ENCODE data around the gene INHBB.
"Not testable (repeated sequence)": the region's sequence is repeated elsewhere in the genome, so short reads cannot be mapped to it uniquely, and the experiment has no call there.

DNA sequence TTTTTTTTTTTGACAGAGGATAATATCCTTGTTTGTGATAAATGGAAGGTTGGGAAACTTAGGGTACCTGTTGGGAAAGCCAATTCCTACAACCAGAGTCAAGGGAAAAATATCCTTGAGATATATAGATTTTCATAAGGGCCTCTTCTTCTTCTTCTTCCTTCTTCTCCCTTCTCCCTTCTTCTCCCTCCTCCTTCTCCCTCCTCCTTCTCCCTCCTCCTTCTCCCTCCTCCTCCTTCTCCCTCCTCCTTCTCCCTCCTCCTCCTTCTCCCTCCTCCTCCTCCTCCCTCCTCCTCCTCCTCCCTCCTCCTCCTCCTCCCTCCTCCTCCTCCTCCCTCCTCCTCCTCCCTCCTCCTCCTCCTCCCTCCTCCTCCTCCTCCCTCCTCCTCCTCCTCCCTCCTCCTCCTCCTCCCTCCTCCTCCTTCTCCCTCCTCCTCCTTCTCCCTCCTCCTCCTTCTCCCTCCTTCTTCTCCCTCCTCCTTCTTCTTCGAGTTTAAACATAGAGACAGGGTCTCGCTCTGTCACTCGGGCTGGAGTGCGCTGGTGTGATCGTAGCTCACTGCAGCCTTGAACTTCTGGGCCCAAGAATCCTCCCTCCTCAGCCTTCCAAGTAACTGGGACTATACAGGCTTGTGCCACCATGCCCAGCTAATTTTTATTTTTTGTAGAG lies 24.9 kb upstream of the INHBB start:
- TF ChIP-seq POLR2A (IDR thresholded peaks at IDR 0.05) = not testable (repeated sequence)
- TF ChIP-seq, protein P1, sequence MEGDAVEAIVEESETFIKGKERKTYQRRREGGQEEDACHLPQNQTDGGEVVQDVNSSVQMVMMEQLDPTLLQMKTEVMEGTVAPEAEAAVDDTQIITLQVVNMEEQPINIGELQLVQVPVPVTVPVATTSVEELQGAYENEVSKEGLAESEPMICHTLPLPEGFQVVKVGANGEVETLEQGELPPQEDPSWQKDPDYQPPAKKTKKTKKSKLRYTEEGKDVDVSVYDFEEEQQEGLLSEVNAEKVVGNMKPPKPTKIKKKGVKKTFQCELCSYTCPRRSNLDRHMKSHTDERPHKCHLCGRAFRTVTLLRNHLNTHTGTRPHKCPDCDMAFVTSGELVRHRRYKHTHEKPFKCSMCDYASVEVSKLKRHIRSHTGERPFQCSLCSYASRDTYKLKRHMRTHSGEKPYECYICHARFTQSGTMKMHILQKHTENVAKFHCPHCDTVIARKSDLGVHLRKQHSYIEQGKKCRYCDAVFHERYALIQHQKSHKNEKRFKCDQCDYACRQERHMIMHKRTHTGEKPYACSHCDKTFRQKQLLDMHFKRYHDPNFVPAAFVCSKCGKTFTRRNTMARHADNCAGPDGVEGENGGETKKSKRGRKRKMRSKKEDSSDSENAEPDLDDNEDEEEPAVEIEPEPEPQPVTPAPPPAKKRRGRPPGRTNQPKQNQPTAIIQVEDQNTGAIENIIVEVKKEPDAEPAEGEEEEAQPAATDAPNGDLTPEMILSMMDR (IDR thresholded peaks at IDR 0.05) = not testable (repeated sequence)

All from heart left ventricle (tissue), 13 donors.